ENCODE results near the gene TMEM44.
A peak's percentile ranks its signal among the peaks of the same experiment; 100 is the strongest.

TMEM44 gene

DNA sequence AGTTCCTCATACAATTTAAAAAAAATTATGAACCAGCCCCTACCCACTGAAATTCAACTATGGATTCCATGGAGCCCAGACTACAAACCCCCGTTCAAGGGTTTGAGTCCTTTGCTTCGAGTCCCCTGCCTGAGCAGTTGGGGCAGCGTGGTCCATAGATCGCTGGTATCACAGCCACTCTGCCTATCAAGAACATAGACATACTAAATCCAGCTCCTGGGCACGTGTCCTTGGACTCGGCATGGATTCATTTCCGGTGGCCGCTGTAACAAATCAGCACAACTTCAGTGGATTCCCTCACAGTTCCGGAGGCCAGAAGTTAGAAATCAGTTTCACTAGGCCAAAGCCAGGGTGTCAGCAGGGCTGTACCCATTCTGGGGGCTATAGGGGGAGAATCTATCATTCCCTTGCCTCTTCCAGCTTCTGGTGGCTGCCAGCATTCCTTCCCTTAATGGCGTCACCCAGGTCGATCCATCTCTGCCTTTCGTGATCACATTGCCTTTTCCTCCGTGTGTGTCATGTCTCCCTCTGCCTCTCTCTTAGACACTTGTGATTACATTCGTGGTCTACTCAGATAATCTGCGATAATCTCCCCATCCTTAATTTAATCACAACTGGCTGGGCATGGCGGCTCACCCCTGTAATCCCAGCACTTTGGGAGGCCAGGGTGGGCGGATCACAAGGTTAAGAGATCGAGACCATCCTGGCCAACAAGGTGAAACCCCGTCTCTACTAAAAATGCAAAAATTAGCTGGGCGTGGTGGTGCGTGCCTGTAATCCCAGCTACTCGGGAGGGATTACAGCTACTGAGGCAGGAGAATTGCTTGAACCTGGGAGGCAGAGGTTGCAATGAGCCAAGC, 4.6 kb upstream of the TMEM44 start:
- Histone ChIP-seq H3K9me3 (ENCODE audit: insufficient read depth, low read length) (no peaks in the 10 kb centered on the region), H2AFZ (ENCODE audit: low read depth, low read length) (no peak overlapping the region), H3K36me3 (replicated peaks; ENCODE audit: low read depth, low read length) (peaks cover 20% of the 10 kb centered on the region), H3K4me3 (ENCODE audit: low read length) (no peak overlapping the region), H3K79me2 (ENCODE audit: low read length) (no peaks in the 10 kb centered on the region), H3K27me3 (ENCODE audit: low read depth, low read length) (no peaks in the 10 kb centered on the region), H3K4me2 (ENCODE audit: low read length) (no peak overlapping the region), H3K27ac (ENCODE audit: low read length) (no peak overlapping the region), H4K20me1 (ENCODE audit: insufficient read depth, low read length) (no peaks in the 10 kb centered on the region), H3K9ac (ENCODE audit: low read length) (no peak overlapping the region), H3K4me1 (ENCODE audit: low read length) (no peaks in the 10 kb centered on the region)
- TF ChIP-seq, protein P1, sequence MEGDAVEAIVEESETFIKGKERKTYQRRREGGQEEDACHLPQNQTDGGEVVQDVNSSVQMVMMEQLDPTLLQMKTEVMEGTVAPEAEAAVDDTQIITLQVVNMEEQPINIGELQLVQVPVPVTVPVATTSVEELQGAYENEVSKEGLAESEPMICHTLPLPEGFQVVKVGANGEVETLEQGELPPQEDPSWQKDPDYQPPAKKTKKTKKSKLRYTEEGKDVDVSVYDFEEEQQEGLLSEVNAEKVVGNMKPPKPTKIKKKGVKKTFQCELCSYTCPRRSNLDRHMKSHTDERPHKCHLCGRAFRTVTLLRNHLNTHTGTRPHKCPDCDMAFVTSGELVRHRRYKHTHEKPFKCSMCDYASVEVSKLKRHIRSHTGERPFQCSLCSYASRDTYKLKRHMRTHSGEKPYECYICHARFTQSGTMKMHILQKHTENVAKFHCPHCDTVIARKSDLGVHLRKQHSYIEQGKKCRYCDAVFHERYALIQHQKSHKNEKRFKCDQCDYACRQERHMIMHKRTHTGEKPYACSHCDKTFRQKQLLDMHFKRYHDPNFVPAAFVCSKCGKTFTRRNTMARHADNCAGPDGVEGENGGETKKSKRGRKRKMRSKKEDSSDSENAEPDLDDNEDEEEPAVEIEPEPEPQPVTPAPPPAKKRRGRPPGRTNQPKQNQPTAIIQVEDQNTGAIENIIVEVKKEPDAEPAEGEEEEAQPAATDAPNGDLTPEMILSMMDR (IDR thresholded peaks at IDR 0.05; ENCODE audit: low read depth, low read length), result no peak
- TF ChIP-seq EZH2phosphoT487 (IDR thresholded peaks at IDR 0.05; ENCODE audit: low read depth), result no peak

DNA sequence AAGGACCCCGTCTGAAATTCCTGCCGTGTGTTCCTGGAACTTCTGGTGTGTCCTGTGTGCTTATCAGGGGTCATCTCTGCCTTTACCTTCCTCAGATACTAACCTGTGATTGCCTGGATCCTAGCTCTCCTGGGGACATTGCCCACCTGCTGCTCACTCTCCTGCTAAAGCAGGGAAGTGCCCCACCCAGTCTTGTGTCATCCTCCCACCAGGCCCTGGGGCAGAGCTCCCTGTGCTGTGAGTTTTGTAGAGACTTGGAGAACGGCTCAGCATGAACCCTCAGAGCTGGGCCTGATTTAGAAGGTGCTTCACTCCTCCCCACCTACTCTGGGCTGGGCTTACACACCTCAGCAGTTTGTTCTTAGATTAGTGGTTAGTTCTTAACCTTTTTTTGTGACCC, 3.8 kb upstream of the TMEM44 start:
- peaks cover 17% of the 10 kb centered on the region for H3K36me3 ChIP-seq (replicated peaks; ENCODE audit: low read depth, low read length)
- H3K9ac ChIP-seq (ENCODE audit: low read length), result no peak overlapping the region
- no peak overlapping the region for H3K27ac ChIP-seq (ENCODE audit: low read length)
- peaks cover 4% of the 10 kb centered on the region; the same call in 1 of the 2 replicates for H3K4me1 ChIP-seq (ENCODE audit: low read length)
- H3K9me3 ChIP-seq (ENCODE audit: insufficient read depth, low read length), result no peaks in the 10 kb centered on the region
- H3K4me2 ChIP-seq (ENCODE audit: low read length), result no peak overlapping the region
- TF ChIP-seq EZH2phosphoT487 (IDR thresholded peaks at IDR 0.05; ENCODE audit: low read depth), result no peak
- TF ChIP-seq, protein P1 (IDR thresholded peaks at IDR 0.05; ENCODE audit: low read depth, low read length), result no peak
- H2AFZ ChIP-seq (ENCODE audit: low read depth, low read length), result no peak overlapping the region
- H3K4me3 ChIP-seq (ENCODE audit: low read length), result no peak overlapping the region
- H3K79me2 ChIP-seq (ENCODE audit: low read length), result no peaks in the 10 kb centered on the region
- no peaks in the 10 kb centered on the region for H4K20me1 ChIP-seq (ENCODE audit: insufficient read depth, low read length)
- no peaks in the 10 kb centered on the region for H3K27me3 ChIP-seq (ENCODE audit: low read depth, low read length)

DNA sequence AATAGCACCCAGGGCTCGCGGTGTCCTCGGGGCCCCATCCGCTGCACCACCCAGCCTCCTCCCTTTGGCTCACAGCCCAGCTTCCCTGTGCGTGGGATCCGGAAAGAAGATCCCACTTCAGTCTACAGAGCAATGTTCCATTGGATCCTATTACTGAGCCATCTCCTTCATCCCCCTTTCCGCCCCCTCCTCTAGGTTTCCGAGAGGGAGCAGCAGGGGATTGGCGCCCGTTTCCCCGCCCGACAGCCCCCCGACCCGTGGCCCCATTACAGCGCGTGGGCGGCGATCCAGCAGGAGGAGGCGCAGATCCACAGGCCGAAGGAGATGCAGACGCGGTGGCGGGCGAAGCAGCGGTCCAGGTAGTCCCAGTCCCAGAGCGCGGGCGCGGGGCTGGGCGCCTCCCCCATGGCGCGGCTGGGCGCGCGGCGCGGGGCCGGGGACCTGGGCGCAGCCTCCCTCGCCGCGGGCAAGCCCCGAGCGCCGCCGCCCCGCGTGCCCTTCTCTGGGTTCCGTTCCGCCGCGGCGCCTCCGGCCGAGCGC, 340 bp downstream of the TMEM44 start:
- no peaks in the 10 kb centered on the region for H3K27me3 ChIP-seq (ENCODE audit: low read depth, low read length)
- peaks cover 6% of the 10 kb centered on the region for H3K36me3 ChIP-seq (replicated peaks; ENCODE audit: low read depth, low read length)
- TF ChIP-seq, protein P1 (IDR thresholded peaks at IDR 0.05; ENCODE audit: low read depth, low read length), result no peak
- no peak for TF ChIP-seq EZH2phosphoT487 (IDR thresholded peaks at IDR 0.05; ENCODE audit: low read depth)
- H3K79me2 ChIP-seq (ENCODE audit: low read length), result no peaks in the 10 kb centered on the region
- peaks cover 4% of the 10 kb centered on the region; the same call in 1 of the 2 replicates for H3K4me1 ChIP-seq (ENCODE audit: low read length)
- peak overlapping the region; percentile 78 for H3K9ac ChIP-seq (ENCODE audit: low read length)
- H3K4me2 ChIP-seq (ENCODE audit: low read length), result peak overlapping the region; percentile 76
- H2AFZ ChIP-seq (ENCODE audit: low read depth, low read length), result peak overlapping the region; percentile 99; the same call in 1 of the 2 replicates
- no peak overlapping the region for H3K27ac ChIP-seq (ENCODE audit: low read length)
- no peaks in the 10 kb centered on the region for H3K9me3 ChIP-seq (ENCODE audit: insufficient read depth, low read length)
- H3K4me3 ChIP-seq (ENCODE audit: low read length), result peak overlapping the region; percentile 98
- no peaks in the 10 kb centered on the region for H4K20me1 ChIP-seq (ENCODE audit: insufficient read depth, low read length)

DNA sequence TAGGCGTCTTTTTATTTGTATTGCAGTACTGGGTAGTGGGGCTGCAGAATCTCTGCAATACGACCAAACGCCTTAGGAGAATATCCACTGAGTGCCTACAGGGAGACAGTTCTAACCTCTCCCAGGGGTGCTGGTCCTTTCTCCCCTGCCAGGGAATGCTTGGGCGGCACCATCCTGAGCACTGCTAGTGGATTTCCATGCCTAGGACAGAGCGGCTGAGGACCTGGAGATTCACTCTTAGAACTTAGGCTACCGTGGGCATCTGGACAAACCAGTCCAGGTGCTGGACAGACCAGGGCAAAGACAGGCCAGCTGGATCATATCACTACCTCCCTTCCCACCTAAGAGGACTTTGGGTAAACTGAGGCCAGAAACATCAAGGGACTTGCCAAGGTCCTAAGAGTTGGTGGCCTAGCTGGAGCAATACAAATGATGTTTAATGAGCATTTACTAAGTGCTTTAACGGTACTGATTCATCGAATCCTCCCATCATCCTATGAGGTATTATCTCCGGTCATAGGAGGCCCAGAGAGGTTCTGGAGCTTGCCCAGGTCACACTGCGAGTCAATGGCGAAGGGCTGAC, 902 bp downstream of the TMEM44 start:
- H3K4me1 ChIP-seq (ENCODE audit: low read length), result peaks cover 4% of the 10 kb centered on the region; the same call in 1 of the 2 replicates
- no peaks in the 10 kb centered on the region for H4K20me1 ChIP-seq (ENCODE audit: insufficient read depth, low read length)
- H2AFZ ChIP-seq (ENCODE audit: low read depth, low read length), result peak overlapping the region; percentile 42; the same call in 1 of the 2 replicates
- peak overlapping the region; percentile 76 for H3K4me2 ChIP-seq (ENCODE audit: low read length)
- H3K79me2 ChIP-seq (ENCODE audit: low read length), result no peaks in the 10 kb centered on the region
- no peak overlapping the region for H3K27ac ChIP-seq (ENCODE audit: low read length)
- H3K9ac ChIP-seq (ENCODE audit: low read length), result peak overlapping the region; percentile 78
- peaks cover 6% of the 10 kb centered on the region for H3K36me3 ChIP-seq (replicated peaks; ENCODE audit: low read depth, low read length)
- H3K9me3 ChIP-seq (ENCODE audit: insufficient read depth, low read length), result no peaks in the 10 kb centered on the region
- H3K27me3 ChIP-seq (ENCODE audit: low read depth, low read length), result no peaks in the 10 kb centered on the region
- peak overlapping the region; percentile 98 for H3K4me3 ChIP-seq (ENCODE audit: low read length)
- TF ChIP-seq, protein P1 (IDR thresholded peaks at IDR 0.05; ENCODE audit: low read depth, low read length), result no peak
